Left ventricle myocardium superior (tissue), 1 donor: ENCODE results near the gene CGB1. TPM values are rescaled to one million over a fixed set of nuclear protein-coding genes. Genes with fewer than 3 reads are reported as not detected.
A peak's percentile ranks its signal among the peaks of the same experiment; 100 is the strongest.

Source experiments
- ATAC-seq: fragments of 200-7000 bp; cut with Tn5 transposase; one replicate; pipeline ENCODE4 v1.9.1; 2020; ENCODE audit warnings: mild to moderate bottlenecking, moderate library complexity
- DNase-seq: peaks from one replicate; pipeline ENCODE4 v3.0.0-alpha.2; 2020
- intact Hi-C: fragments of 100-400 bp; cut with micrococcal nuclease; formaldehyde crosslinking; loops from one replicate; pipeline ENCODE4 v1.11.0; 2022
- total RNA-seq: library from RNA; stranded (reverse); fragmentation: NEBNext Ultra II Directional; extraction: Animal tissue kit (Norgen Biotek cat#: 25700); gene quantifications from one replicate; pipeline ENCODE4 v1.2.1, GENCODE V29; 2021
- donor health status: DM: no; HTN: yes; CAD: no; lungs with severe emphysema.

Gene CGB1
- total RNA-seq, 1 donor from 2014 or later = not detected

GRCh38 chr19:49009828-49010227 is 26.9 kb downstream of the CGB1 start:
- intact Hi-C loops = no loop called here
- no peak for DNase-seq
- ATAC-seq = no peak

- intact Hi-C loops = no loop called here
- ATAC-seq = no peak
- DNase-seq = no peak
These were observed 29.8 kb downstream of the CGB1 start for GRCh38 chr19:49006905-49007304.

GRCh38 chr19:49004964-49005614 is 31.6 kb downstream of the CGB1 start:
- no peak for ATAC-seq
- intact Hi-C loops = no loop called here
- DNase-seq = no peak

GRCh38 chr19:49004133-49004532 is 32.6 kb downstream of the CGB1 start:
- no peak for ATAC-seq
- no peak for DNase-seq
- intact Hi-C loops = no loop called here

- DNase-seq = peak; percentile 60
- peak; percentile 42 for ATAC-seq
- intact Hi-C loops = no loop called here
These were observed 37.0 kb downstream of the CGB1 start for GRCh38 chr19:48999481-49000325.

- intact Hi-C loops = no loop called here
- DNase-seq (no peak), ATAC-seq (no peak)
These were observed 38.7 kb downstream of the CGB1 start for GRCh38 chr19:48997972-48998371.

GRCh38 chr19:48994035-48994386 is 42.7 kb downstream of the CGB1 start:
- intact Hi-C loops = no loop called here

GRCh38 chr19:48993175-48994034 is 43.3 kb downstream of the CGB1 start, which contains the start of the genes GYS1 and RUVBL2:
Gene GYS1, minus strand, starts transcription at chr19:48993309. Its CDS starts 197 bp downstream, at chr19:48993112.
Gene RUVBL2, plus strand, starts transcription at chr19:48993887. Its CDS starts 25 bp downstream, at chr19:48993912.
- intact Hi-C loops = no loop called here
- peak; percentile 90 for ATAC-seq
- DNase-seq = peak; percentile 100

More at GRCh38 chr19:48994035-48994386, 42.7 kb downstream of the CGB1 start:
- no peak for DNase-seq
- no peak for ATAC-seq

- ATAC-seq (peak; percentile 2), DNase-seq (no peak)
- intact Hi-C loops = no loop called here
These were observed 44.0 kb downstream of the CGB1 start for GRCh38 chr19:48992581-48993174.

- ATAC-seq (peak; percentile 60), DNase-seq (peak; percentile 61)
- intact Hi-C loops = no loop called here
These were observed 44.7 kb downstream of the CGB1 start for GRCh38 chr19:48991873-48992580.

- no peak for ATAC-seq
- no peak for DNase-seq
- intact Hi-C loops = no loop called here
These were observed 45.6 kb downstream of the CGB1 start for GRCh38 chr19:48991011-48991609.

GRCh38 chr19:48990400-48990799 is 46.3 kb downstream of the CGB1 start:
- ATAC-seq (no peak), DNase-seq (no peak)
- intact Hi-C loops = no loop called here

GRCh38 chr19:48989701-48990291 is 46.9 kb downstream of the CGB1 start:
- intact Hi-C loops = no loop called here
- peak; percentile 7 for ATAC-seq
- DNase-seq = peak; percentile 63

GRCh38 chr19:48988860-48989259 is 47.8 kb downstream of the CGB1 start:
- intact Hi-C loops = no loop called here
- no peak for DNase-seq
- no peak for ATAC-seq

GRCh38 chr19:48988286-48988685 is 48.4 kb downstream of the CGB1 start:
- DNase-seq (no peak), ATAC-seq (no peak)
- intact Hi-C loops = no loop called here

- no peak for DNase-seq
- intact Hi-C loops = no loop called here
- no peak for ATAC-seq
These were observed 49.4 kb downstream of the CGB1 start for GRCh38 chr19:48987323-48987722.

- DNase-seq (no peak), ATAC-seq (no peak)
- intact Hi-C loops = no loop called here
These were observed 50.5 kb downstream of the CGB1 start for GRCh38 chr19:48986211-48986610.

GRCh38 chr19:48985711-48986110 is 51.0 kb downstream of the CGB1 start:
- ATAC-seq = no peak
- intact Hi-C loops = no loop called here
- DNase-seq = no peak
